ENCODE results near the gene DDX24.

The DDX24 gene

GRCh38 chr14:94052662-94053061 lies 28.3 kb downstream of the DDX24 start:
- H3K27ac Mint-ChIP-seq, result peak overlapping the region; percentile 68
- no peak overlapping the region for H3K4me3 Mint-ChIP-seq
- H3K9me3 Mint-ChIP-seq, result no peaks in the 10 kb centered on the region
- peaks cover 77% of the 10 kb centered on the region for H3K36me3 Mint-ChIP-seq (ENCODE audit: low read depth)
- H3K27me3 Mint-ChIP-seq (ENCODE audit: low read depth), result no peaks in the 10 kb centered on the region
- H3K4me1 Mint-ChIP-seq (ENCODE audit: low read depth), result peaks cover 52% of the 10 kb centered on the region

DNA sequence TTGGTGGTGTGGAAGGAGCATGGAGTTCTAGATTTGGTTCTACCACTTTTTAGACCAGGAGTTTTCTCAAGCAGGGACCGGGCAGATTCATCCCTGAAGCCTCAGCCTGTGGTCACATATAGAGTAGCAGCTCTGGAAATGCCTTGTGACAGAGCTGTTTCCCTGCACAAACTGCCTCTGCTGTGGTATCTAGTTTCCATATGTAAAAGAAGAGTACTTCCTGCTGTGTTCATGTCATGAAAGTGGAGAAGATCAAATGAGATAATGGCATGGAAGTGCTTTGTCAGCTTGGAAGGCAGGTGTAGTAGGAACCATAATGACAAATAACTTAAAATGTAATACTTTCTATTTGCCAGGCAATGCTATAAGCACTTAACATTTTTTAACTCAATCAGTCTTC lies 28.8 kb downstream of the DDX24 start:
- peaks cover 74% of the 10 kb centered on the region for H3K36me3 Mint-ChIP-seq (ENCODE audit: low read depth)
- H3K4me1 Mint-ChIP-seq (ENCODE audit: low read depth), result peaks cover 48% of the 10 kb centered on the region
- H3K27ac Mint-ChIP-seq, result peak overlapping the region; percentile 68
- H3K27me3 Mint-ChIP-seq (ENCODE audit: low read depth), result no peaks in the 10 kb centered on the region
- H3K4me3 Mint-ChIP-seq, result no peak overlapping the region
- H3K9me3 Mint-ChIP-seq, result no peaks in the 10 kb centered on the region

DNA sequence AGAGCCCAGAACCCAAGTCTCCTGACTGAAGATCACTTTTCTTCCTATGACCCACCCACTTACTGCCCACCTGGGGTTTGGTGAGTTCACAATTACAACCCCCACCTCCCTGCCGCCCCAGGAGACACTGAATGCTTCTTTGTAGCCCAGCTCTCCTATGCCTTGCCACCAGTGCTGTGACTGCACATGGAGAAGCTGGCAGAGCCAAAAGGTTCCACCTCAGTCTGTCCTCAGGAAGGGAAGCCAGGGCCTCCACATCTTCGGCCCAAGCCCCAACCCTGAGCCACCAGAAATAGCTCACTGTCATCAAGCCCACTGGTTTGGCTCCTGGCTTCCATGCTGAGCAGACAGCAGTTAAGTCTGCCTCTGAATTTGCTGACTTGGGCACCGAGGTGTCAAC lies 29.2 kb downstream of the DDX24 start:
- H3K4me1 Mint-ChIP-seq (ENCODE audit: low read depth), result peaks cover 43% of the 10 kb centered on the region
- H3K9me3 Mint-ChIP-seq, result no peaks in the 10 kb centered on the region
- peak overlapping the region; percentile 68 for H3K27ac Mint-ChIP-seq
- peaks cover 72% of the 10 kb centered on the region for H3K36me3 Mint-ChIP-seq (ENCODE audit: low read depth)
- H3K27me3 Mint-ChIP-seq (ENCODE audit: low read depth), result no peaks in the 10 kb centered on the region
- H3K4me3 Mint-ChIP-seq, result no peak overlapping the region

DNA sequence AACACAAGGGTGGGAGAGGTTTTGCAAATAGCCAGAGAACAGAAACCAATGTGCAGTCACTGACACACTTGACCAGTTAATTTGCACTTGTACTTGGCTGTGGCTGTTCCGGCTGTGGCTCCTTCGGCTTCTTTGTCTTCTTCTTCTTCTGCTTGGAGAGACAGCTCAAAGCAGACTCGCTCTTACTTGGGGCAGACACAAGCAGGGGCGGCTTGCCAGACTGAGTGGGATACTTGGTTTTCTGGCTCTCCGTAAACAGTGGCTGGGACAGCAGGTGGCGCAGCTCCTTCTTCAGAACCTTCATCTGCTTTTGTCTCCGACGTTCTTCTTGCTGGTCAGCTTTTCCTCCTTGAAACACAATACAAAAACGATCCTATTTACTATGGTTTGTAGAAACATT lies 29.9 kb downstream of the DDX24 start:
- peak overlapping the region; percentile 55 for H3K27ac Mint-ChIP-seq
- H3K4me1 Mint-ChIP-seq (ENCODE audit: low read depth), result peaks cover 37% of the 10 kb centered on the region
- H3K27me3 Mint-ChIP-seq (ENCODE audit: low read depth), result no peaks in the 10 kb centered on the region
- no peak overlapping the region for H3K4me3 Mint-ChIP-seq
- no peaks in the 10 kb centered on the region for H3K9me3 Mint-ChIP-seq
- peaks cover 65% of the 10 kb centered on the region for H3K36me3 Mint-ChIP-seq (ENCODE audit: low read depth)

DNA sequence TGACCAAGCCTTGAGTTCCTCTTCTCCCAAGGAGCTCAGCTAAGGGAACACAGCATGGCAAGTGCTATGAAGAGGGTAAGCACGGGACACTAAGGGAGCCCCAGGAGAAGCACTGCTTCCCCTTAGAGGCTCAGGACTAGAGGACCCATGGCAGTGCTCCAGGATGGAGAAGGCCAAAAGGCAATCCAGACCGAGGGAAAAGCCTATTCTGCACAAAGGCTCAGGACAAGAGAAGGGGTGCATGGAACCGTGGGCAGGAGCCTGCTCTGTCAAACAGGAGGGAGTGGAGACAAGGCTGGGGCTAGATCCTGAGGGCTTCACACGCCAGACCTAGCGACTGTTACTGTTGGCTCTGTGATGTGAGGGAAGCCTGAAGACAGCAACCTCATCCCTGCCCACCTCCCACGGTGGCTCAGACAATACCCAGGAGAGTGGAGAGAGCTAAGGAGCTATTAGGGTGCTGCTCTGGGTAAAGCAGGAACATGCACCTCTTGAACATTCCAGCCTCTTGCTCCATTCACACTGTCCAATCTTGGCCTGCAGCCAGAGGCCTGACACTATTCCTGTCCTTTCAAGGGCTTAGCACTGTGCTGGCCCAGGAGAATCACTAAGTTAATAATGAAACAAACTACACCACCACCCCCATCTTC lies 30.6 kb downstream of the DDX24 start:
- Mint-ChIP-seq H3K27me3 (ENCODE audit: low read depth) (no peaks in the 10 kb centered on the region), H3K27ac (no peak overlapping the region), H3K4me1 (ENCODE audit: low read depth) (peaks cover 29% of the 10 kb centered on the region), H3K9me3 (no peaks in the 10 kb centered on the region), H3K4me3 (no peak overlapping the region), H3K36me3 (ENCODE audit: low read depth) (peaks cover 61% of the 10 kb centered on the region)

DNA sequence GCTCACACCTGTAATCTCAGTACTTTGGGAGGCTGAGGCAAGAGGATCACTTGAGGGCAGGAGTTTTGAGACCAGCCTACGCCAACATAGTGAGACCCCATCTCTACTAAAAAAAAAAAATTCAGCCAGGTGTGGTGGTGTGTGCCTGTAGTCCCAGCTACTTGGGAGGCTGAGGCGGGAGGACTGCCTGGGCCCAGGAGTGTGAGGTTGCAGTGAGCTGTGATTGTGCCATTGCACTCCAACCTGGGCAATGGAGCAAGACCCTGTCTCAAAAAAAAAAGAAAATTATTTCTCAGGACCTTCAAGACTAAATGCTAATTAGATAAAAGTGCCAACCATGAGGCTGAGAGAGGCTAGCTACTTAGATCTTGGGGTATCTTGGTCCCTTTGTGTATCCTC lies 31.4 kb downstream of the DDX24 start:
- peaks cover 22% of the 10 kb centered on the region for H3K4me1 Mint-ChIP-seq (ENCODE audit: low read depth)
- peaks cover 54% of the 10 kb centered on the region for H3K36me3 Mint-ChIP-seq (ENCODE audit: low read depth)

DNA sequence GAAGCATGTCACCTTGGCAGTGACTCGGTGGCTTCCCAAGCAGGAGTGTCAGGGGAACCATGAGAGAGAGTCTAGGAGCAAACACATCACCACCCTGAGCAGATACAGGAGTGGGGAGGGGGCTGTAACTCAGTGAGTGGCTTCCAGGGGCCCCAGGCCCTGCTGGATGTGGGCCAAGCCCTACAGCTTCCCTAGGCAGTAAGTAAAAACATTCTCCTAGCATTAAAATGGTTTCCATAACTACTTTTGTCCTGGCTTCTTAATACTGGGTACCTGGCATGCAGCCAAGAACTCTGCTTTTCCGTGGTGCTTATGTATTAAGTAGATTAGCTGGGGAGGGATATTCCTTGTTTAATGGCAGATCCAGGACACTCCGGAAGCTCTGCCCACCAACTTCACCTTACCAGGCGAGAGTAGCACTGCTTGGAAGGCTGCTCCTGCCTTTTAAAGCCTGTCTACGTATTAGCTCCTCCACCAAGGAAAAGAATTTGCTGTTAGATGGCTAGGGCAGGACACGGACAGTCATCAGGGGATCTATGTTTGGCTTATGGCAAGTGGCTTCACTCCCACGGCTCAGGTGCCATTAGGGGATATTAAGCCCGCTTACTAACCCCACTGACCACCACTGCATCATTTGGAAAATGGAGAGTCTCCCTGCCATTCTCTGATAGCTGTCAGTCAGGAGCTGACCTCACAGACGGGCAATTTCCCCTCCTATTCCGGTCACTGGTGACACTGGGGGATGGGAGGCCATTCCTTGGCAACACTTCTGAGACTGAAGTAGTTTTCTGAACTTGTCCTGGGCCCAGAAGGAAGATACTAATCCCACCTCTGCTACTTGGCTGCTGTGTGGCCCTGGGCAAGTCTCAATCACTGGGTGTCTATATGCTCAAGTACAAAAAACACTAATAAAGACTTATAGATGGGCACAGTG lies 32.0 kb downstream of the DDX24 start:
- Mint-ChIP-seq H3K36me3 (ENCODE audit: low read depth) (peaks cover 47% of the 10 kb centered on the region), H3K4me3 (no peak overlapping the region), H3K4me1 (ENCODE audit: low read depth) (peaks cover 15% of the 10 kb centered on the region), H3K27ac (no peak overlapping the region), H3K9me3 (no peaks in the 10 kb centered on the region), H3K27me3 (ENCODE audit: low read depth) (no peaks in the 10 kb centered on the region)

More for the DNA sequence above, 31.4 kb downstream of the DDX24 start:
- Mint-ChIP-seq H3K9me3 (no peaks in the 10 kb centered on the region), H3K27me3 (ENCODE audit: low read depth) (no peaks in the 10 kb centered on the region), H3K4me3 (no peak overlapping the region), H3K27ac (no peak overlapping the region)

GRCh38 chr14:94047581-94047980 lies 33.4 kb downstream of the DDX24 start:
- peaks cover 9% of the 10 kb centered on the region for H3K4me1 Mint-ChIP-seq (ENCODE audit: low read depth)
- H3K36me3 Mint-ChIP-seq (ENCODE audit: low read depth), result peaks cover 43% of the 10 kb centered on the region
- H3K27me3 Mint-ChIP-seq (ENCODE audit: low read depth), result no peaks in the 10 kb centered on the region
- no peak overlapping the region for H3K4me3 Mint-ChIP-seq
- H3K9me3 Mint-ChIP-seq, result no peaks in the 10 kb centered on the region
- no peak overlapping the region for H3K27ac Mint-ChIP-seq

GRCh38 chr14:94046696-94047250 lies 34.2 kb downstream of the DDX24 start:
- no peak overlapping the region for H3K4me3 Mint-ChIP-seq
- peaks cover 3% of the 10 kb centered on the region for H3K4me1 Mint-ChIP-seq (ENCODE audit: low read depth)
- H3K36me3 Mint-ChIP-seq (ENCODE audit: low read depth), result peaks cover 35% of the 10 kb centered on the region
- no peaks in the 10 kb centered on the region for H3K9me3 Mint-ChIP-seq
- no peak overlapping the region for H3K27ac Mint-ChIP-seq
- no peaks in the 10 kb centered on the region for H3K27me3 Mint-ChIP-seq (ENCODE audit: low read depth)

GRCh38 chr14:94045563-94046345 lies 35.2 kb downstream of the DDX24 start:
- no peaks in the 10 kb centered on the region for H3K4me1 Mint-ChIP-seq (ENCODE audit: low read depth)
- H3K27ac Mint-ChIP-seq, result peak overlapping the region; percentile 26
- H3K4me3 Mint-ChIP-seq, result no peak overlapping the region
- H3K36me3 Mint-ChIP-seq (ENCODE audit: low read depth), result peaks cover 26% of the 10 kb centered on the region
- H3K27me3 Mint-ChIP-seq (ENCODE audit: low read depth), result no peaks in the 10 kb centered on the region
- H3K9me3 Mint-ChIP-seq, result no peaks in the 10 kb centered on the region

GRCh38 chr14:94045101-94045500 lies 35.9 kb downstream of the DDX24 start:
- peak overlapping the region; percentile 26 for H3K27ac Mint-ChIP-seq
- no peaks in the 10 kb centered on the region for H3K9me3 Mint-ChIP-seq
- no peak overlapping the region for H3K4me3 Mint-ChIP-seq
- H3K36me3 Mint-ChIP-seq (ENCODE audit: low read depth), result peaks cover 20% of the 10 kb centered on the region
- H3K4me1 Mint-ChIP-seq (ENCODE audit: low read depth), result no peaks in the 10 kb centered on the region
- no peaks in the 10 kb centered on the region for H3K27me3 Mint-ChIP-seq (ENCODE audit: low read depth)

DNA sequence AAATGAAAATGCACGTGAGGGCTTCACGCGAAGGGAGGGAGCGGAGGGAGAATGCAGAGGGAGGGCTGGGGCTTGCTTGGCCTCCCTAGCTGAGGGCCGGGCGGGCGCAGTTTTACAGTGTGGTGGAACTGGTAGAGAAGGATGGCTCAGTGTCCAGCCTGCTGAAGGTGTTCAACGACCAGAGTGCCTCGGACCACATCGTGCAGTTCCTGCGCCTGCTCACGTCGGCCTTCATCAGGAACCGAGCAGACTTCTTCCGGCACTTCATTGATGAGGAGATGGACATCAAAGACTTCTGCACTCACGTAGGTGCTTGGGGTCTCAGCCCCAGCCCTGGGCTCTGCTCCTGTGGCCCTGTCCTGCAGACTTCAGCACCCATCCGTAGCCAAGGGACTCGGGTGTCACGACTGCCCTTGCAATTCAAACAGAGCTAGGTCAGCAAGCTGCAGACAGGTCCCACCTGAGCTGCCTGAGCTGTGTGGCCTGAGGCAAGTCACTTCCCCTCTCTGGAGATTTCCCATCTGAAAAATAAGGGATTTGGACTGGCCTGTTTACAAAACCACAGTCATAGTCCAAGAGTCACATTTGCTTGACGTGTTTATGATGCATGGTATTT lies 36.4 kb downstream of the DDX24 start:
- Mint-ChIP-seq H3K27me3 (ENCODE audit: low read depth) (no peaks in the 10 kb centered on the region), H3K27ac (no peak overlapping the region), H3K4me1 (ENCODE audit: low read depth) (no peaks in the 10 kb centered on the region), H3K36me3 (ENCODE audit: low read depth) (peaks cover 17% of the 10 kb centered on the region), H3K4me3 (no peak overlapping the region), H3K9me3 (no peaks in the 10 kb centered on the region)

DNA sequence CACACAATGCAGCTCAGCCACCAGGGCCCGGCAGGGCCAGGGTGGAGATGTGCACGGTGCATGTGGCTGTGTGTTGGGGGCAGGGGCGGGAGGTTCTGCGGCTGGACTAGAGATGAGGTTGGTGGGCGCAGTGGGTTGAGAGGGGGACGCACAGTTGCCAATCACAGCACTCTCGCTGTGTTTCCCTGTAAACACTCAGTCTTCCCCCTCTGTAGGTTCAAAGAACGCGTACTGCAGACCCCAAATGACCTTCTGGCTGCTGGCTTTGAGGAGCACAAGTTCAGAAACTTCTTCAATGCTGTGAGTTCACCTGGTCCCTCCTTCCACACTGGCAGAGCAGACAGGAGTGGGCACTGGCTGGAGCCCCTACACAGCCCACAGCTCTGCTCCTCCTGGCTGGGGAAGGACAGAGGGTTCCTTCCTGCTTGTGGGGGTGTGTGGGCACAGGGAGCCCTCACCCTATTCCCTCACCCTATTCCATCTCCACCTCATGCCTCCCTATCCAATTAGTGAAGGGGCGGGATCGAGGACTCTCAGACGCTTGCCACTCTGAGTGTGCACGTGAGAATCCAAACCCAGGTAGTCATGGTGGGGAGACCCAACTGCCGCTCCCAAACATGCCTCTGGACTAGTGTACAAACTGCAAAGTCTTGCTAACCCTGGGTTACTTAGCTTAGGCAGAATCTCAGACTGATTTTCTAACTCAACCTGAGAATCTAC lies 37.1 kb downstream of the DDX24 start:
- H3K36me3 Mint-ChIP-seq (ENCODE audit: low read depth), result peaks cover 12% of the 10 kb centered on the region
- no peak overlapping the region for H3K4me3 Mint-ChIP-seq
- H3K4me1 Mint-ChIP-seq (ENCODE audit: low read depth), result no peaks in the 10 kb centered on the region
- no peaks in the 10 kb centered on the region for H3K27me3 Mint-ChIP-seq (ENCODE audit: low read depth)
- H3K9me3 Mint-ChIP-seq, result no peaks in the 10 kb centered on the region
- no peak overlapping the region for H3K27ac Mint-ChIP-seq
